ENCODE measurements around the gene CHSY1.

The CHSY1 gene

DNA sequence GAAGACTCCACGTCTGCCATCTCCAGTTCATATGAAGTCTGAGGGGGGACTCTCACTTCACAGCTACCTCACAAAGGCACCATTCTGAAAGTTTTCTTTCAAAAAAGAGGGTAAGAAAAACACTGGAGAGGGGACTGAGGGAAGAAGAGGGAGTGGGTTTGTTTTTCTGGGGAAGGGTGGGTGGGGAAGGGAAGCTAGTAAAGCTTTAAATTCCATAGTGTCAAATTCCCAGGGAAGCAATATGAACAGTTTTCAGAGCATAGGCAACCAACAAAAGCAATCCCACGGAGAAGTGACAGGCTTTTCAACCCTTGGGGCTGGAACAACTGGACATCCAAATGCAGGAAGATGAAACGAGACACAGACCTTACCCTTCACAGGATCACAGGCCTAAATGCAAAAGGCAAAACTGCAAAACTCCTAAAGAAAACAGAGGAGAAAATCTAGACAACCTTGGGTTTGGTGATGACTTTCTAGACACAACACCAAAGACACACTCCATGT, 61.7 kb downstream of the CHSY1 start:
- H3K4me3 ChIP-seq (ENCODE audit: insufficient read length, low read depth): no peak overlapping the region
- no peak for TF ChIP-seq SUZ12 (IDR thresholded peaks at IDR 0.05; ENCODE audit: extremely low read depth, insufficient read depth, insufficient read length)
- no peak for TF ChIP-seq ZNF274 (IDR thresholded peaks at IDR 0.05; ENCODE audit: low read depth, low read length)
- no peak for TF ChIP-seq YY1 (IDR thresholded peaks at IDR 0.05; ENCODE audit: insufficient read depth, insufficient read length)
- H3K9ac ChIP-seq (ENCODE audit: insufficient read length, low read depth): no peak overlapping the region
- peaks cover 12% of the 10 kb centered on the region for H3K4me1 ChIP-seq (ENCODE audit: insufficient read depth, insufficient read length)
- peaks cover 13% of the 10 kb centered on the region for H3K36me3 ChIP-seq (ENCODE audit: insufficient read depth, insufficient read length, low read length)
- H3K9me3 ChIP-seq (ENCODE audit: insufficient read depth, low read length): no peaks in the 10 kb centered on the region
- no peak for DNase-seq (ENCODE audit: low read depth, low spot score)
- H3K27me3 ChIP-seq (ENCODE audit: insufficient read depth, insufficient read length): no peaks in the 10 kb centered on the region

DNA sequence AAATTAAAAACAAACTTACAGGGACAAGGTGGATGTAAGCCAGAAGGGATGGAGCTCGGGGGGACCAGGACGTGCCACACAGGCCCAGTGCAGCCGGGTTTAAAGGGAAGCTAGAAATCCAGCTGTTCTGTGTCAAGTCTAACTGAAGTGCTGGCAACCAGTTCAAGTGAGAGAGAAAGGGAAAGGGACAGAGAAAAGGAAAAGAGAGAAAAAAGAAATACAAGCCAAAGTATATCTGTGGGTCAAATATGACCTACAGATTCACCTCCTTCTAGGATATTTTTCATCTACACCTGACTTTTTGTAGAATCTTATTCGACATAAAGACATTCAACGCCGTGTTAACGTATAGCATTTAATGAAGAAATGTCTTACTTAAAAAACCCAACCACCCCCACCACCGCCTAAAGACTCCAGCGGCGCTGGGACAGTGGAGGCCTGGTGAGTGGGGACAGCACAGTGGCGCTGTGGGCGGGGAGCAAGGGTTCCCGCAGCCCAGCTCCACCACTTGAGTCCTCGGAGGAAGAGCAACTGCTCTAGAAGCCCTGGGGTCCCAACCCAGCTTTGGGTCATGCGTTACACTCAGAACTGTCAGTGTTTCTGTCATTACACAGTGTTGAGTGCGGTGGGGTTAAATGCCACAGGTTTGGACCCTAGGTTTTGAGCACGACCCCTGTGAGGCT, 62.3 kb downstream of the CHSY1 start:
- H3K27me3 ChIP-seq (ENCODE audit: insufficient read depth, insufficient read length): no peaks in the 10 kb centered on the region
- no peak for DNase-seq (ENCODE audit: low read depth, low spot score)
- H3K9me3 ChIP-seq (ENCODE audit: insufficient read depth, low read length): no peaks in the 10 kb centered on the region
- no peak overlapping the region for H3K9ac ChIP-seq (ENCODE audit: insufficient read length, low read depth)
- TF ChIP-seq SUZ12 (IDR thresholded peaks at IDR 0.05; ENCODE audit: extremely low read depth, insufficient read depth, insufficient read length) (no peak), YY1 (IDR thresholded peaks at IDR 0.05; ENCODE audit: insufficient read depth, insufficient read length) (no peak), ZNF274 (IDR thresholded peaks at IDR 0.05; ENCODE audit: low read depth, low read length) (no peak)
- H3K4me1 ChIP-seq (ENCODE audit: insufficient read depth, insufficient read length): peaks cover 12% of the 10 kb centered on the region
- H3K36me3 ChIP-seq (ENCODE audit: insufficient read depth, insufficient read length, low read length): peaks cover 14% of the 10 kb centered on the region
- H3K4me3 ChIP-seq (ENCODE audit: insufficient read length, low read depth): no peak overlapping the region

DNA sequence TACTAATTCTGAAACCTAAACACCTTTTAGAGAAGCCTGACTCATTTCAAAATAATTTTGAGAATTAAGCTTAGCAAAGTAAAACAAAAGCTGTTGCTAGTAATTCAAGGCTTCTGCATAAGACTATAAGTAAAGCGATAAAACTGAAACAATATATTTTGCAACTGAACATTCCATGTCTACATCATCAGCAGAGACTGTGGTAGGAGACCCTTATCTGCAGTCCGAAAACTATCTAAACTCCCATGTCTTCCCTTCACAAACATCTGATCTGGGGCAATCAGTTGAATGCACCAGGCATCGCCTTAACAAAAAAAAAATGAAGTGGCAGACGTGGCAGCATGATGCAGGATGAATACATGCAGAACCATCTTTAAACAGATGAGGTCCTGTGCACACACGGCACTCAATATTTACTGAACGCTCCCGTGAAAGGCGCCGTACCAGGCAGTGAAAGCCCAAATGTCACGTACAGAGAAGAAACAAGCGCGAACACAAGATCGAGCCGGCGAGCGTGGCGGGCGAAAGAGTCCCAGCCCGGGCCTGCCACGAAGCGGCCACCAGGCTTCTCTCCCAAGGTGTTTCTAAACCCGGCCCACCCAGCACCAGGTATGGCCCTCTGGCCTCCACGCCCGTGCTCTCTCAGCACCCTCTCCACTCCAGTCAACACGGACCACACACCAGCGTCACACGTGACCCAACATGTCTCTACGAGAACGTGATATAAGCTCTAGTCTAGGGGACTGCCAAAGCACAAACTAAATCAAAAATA, 63.0 kb downstream of the CHSY1 start:
- no peaks in the 10 kb centered on the region for H3K9me3 ChIP-seq (ENCODE audit: insufficient read depth, low read length)
- TF ChIP-seq ZNF274 (IDR thresholded peaks at IDR 0.05; ENCODE audit: low read depth, low read length) (no peak), SUZ12 (IDR thresholded peaks at IDR 0.05; ENCODE audit: extremely low read depth, insufficient read depth, insufficient read length) (no peak), YY1 (IDR thresholded peaks at IDR 0.05; ENCODE audit: insufficient read depth, insufficient read length) (no peak)
- no peak overlapping the region for H3K4me3 ChIP-seq (ENCODE audit: insufficient read length, low read depth)
- H3K9ac ChIP-seq (ENCODE audit: insufficient read length, low read depth): no peak overlapping the region
- DNase-seq (ENCODE audit: low read depth, low spot score): no peak
- no peaks in the 10 kb centered on the region for H3K27me3 ChIP-seq (ENCODE audit: insufficient read depth, insufficient read length)
- H3K4me1 ChIP-seq (ENCODE audit: insufficient read depth, insufficient read length): peaks cover 12% of the 10 kb centered on the region
- H3K36me3 ChIP-seq (ENCODE audit: insufficient read depth, insufficient read length, low read length): peaks cover 15% of the 10 kb centered on the region

DNA sequence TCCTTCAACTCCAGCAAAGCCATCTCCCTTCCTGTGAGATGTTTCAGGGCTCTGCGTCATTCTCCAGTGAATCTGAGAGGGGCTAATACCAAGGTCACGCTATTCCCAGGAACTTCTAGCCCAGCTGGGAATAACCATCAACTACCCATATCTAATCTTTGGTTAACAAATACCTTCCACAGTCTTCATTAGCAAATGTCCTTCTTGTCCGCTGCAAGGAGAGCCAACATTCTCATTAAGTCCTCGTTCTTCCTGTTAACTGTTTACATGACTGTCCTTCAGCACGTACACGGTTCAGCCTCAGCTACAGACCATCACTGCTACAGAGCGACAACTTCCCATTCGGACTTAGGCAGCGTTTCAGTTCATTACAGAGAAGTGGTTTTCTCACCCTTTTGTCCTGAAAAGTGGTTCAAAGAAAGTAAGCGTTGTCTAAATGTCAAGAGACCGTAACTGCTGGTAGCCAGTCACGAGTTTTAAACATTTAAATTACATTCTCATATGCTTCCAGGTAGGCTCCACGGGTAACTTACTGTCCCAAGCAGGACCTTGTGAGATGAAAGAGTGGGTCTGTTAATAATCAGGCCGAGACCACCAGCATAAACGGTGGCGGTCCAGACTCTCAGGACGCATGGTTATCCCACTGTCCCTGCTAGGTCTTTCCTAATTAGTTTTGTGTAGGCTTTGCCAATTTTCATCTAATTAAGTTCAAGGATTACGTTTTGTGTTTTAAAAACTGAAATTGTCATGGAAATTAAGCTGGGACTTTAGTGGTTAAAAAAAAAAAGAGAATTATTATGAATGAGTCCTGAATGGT, 63.8 kb downstream of the CHSY1 start:
- no peak overlapping the region for H3K9ac ChIP-seq (ENCODE audit: insufficient read length, low read depth)
- peaks cover 16% of the 10 kb centered on the region for H3K36me3 ChIP-seq (ENCODE audit: insufficient read depth, insufficient read length, low read length)
- DNase-seq (ENCODE audit: low read depth, low spot score): no peak
- H3K9me3 ChIP-seq (ENCODE audit: insufficient read depth, low read length): no peaks in the 10 kb centered on the region
- H3K4me1 ChIP-seq (ENCODE audit: insufficient read depth, insufficient read length): peaks cover 5% of the 10 kb centered on the region
- H3K27me3 ChIP-seq (ENCODE audit: insufficient read depth, insufficient read length): no peaks in the 10 kb centered on the region
- TF ChIP-seq SUZ12 (IDR thresholded peaks at IDR 0.05; ENCODE audit: extremely low read depth, insufficient read depth, insufficient read length) (no peak), YY1 (IDR thresholded peaks at IDR 0.05; ENCODE audit: insufficient read depth, insufficient read length) (no peak), ZNF274 (IDR thresholded peaks at IDR 0.05; ENCODE audit: low read depth, low read length) (no peak)
- H3K4me3 ChIP-seq (ENCODE audit: insufficient read length, low read depth): no peak overlapping the region

DNA sequence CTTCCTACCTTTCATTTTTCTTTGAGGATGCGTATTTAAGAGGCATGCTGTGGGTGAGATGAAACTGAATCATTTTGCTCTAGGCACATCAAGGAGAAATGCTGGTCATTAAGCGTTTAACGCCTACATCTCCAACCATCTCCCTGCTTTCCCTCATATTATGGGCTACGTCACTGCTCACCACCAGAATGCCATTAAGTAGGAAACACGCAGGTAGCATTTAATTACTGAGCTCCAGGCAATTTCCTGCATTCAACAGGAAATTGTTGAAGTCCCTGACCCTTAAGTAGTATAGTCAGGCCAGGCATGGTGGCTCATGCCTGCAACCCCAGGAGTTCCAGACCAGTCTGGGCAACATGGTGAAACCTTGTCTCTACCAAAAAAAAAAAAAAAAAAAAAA, 66.1 kb downstream of the CHSY1 start:
- no peak overlapping the region for H3K9ac ChIP-seq (ENCODE audit: insufficient read length, low read depth)
- no peaks in the 10 kb centered on the region for H3K27me3 ChIP-seq (ENCODE audit: insufficient read depth, insufficient read length)
- peaks cover 32% of the 10 kb centered on the region for H3K36me3 ChIP-seq (ENCODE audit: insufficient read depth, insufficient read length, low read length)
- peaks cover 3% of the 10 kb centered on the region for H3K4me1 ChIP-seq (ENCODE audit: insufficient read depth, insufficient read length)
- no peaks in the 10 kb centered on the region for H3K9me3 ChIP-seq (ENCODE audit: insufficient read depth, low read length)
- no peak for DNase-seq (ENCODE audit: low read depth, low spot score)
- TF ChIP-seq SUZ12 (IDR thresholded peaks at IDR 0.05; ENCODE audit: extremely low read depth, insufficient read depth, insufficient read length): no peak
- no peak for TF ChIP-seq YY1 (IDR thresholded peaks at IDR 0.05; ENCODE audit: insufficient read depth, insufficient read length)
- TF ChIP-seq ZNF274 (IDR thresholded peaks at IDR 0.05; ENCODE audit: low read depth, low read length): no peak
- no peak overlapping the region for H3K4me3 ChIP-seq (ENCODE audit: insufficient read length, low read depth)

DNA sequence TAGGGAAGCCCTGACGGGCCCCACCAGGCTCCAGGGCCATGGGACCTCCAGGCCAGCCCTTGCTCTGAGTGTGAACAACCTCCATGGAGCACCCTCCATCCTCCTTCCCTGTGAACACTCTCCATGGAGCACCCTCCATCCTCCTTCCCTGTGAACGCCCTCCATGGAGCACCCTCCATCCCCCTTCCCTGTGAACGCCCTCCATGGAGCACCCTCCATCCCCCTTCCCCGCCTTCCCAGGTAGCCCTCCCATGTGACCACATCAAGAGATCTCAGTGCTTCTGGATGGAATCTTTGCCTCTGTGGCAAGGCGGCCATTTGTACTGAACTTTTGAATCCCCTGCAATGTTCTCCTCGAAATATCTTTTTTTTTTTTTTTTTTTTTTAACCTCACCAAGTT, 66.5 kb downstream of the CHSY1 start:
- H3K9me3 ChIP-seq (ENCODE audit: insufficient read depth, low read length): no peaks in the 10 kb centered on the region
- H3K36me3 ChIP-seq (ENCODE audit: insufficient read depth, insufficient read length, low read length): peaks cover 37% of the 10 kb centered on the region
- no peak overlapping the region for H3K4me3 ChIP-seq (ENCODE audit: insufficient read length, low read depth)
- H3K9ac ChIP-seq (ENCODE audit: insufficient read length, low read depth): no peak overlapping the region
- TF ChIP-seq ZNF274 (IDR thresholded peaks at IDR 0.05; ENCODE audit: low read depth, low read length): no peak
- no peak for TF ChIP-seq YY1 (IDR thresholded peaks at IDR 0.05; ENCODE audit: insufficient read depth, insufficient read length)
- TF ChIP-seq SUZ12 (IDR thresholded peaks at IDR 0.05; ENCODE audit: extremely low read depth, insufficient read depth, insufficient read length): no peak
- H3K4me1 ChIP-seq (ENCODE audit: insufficient read depth, insufficient read length): peaks cover 3% of the 10 kb centered on the region
- no peaks in the 10 kb centered on the region for H3K27me3 ChIP-seq (ENCODE audit: insufficient read depth, insufficient read length)
- no peak for DNase-seq (ENCODE audit: low read depth, low spot score)
